Activated CD8-positive, alpha-beta memory T cell treated with anti-CD3 and anti-CD28 coated beads, Interleukin-2, amount 50 U/mL, for 4 hours (primary cell): ENCODE results near the gene BBS1.
"Not testable (repeated sequence)": the region's sequence is repeated elsewhere in the genome, so short reads cannot be mapped to it uniquely, and the experiment has no call there.

Experiments used
- DNase-seq: peaks from one replicate; pipeline ENCODE4 v3.0.0-alpha.2; 2020

Gene BBS1

DNA sequence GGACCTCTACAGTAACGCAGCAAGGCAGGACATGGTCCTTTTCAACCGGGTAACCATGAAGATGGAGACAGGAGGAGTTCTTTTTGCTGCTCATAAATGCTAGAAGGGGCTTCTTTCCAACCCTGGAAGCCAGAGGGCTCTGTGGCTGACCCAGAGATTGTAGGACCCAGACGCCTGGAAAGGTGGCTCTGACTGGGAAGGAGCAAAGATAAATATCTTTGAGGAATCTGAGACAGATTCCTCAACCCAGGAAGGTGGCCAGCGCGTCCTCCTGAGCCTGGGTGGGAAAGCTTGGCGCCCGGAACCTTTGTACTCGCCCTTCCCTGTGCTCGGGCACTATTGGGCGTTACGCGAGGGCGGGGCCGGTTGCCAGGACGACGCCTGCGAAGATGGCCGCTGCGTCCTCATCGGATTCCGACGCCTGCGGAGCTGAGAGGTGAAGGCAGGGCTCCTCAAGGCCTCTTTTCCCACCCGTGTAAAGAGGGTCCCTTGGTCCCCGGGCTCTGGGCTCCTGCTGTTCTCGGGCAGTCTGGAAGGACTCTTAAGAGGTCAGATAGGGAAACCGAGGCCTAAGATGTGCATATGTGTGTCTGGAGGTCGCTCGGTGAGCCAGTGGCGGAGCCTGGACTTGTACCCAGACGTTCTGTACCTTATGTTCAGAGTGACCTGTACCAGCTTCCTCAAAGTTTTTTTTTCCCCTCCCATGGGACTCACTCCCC, at the start of gene BBS1:
TSS of gene BBS1 (plus strand) at position 365 of the 719 bp plus-strand sequence. CDS start at position 390, 25 bp downstream.
- peak; percentile 85 for DNase-seq

DNA sequence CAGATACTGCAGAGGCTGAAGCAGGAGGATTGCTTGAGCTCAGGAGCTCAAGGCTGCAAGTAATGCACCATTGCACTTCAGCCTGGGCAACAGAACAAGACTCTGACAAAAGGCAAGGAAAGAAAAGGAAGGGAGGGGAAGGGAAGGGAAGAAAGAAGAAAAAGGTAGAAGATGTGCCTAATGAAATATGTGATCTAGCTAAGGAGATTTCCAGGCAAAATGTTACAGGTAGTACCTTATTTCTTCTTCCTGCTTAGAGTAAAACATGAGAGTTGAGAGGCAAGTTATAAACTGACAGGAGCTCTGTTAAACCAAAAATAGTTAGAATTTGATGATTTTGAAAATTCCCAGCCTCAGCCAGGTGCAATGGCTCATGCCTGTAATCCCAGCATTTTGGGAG, 48.4 kb upstream of the BBS1 start:
- DNase-seq, result no peak

GRCh38 chr11:66462911-66463310, 47.5 kb upstream of the BBS1 start:
- no peak for DNase-seq

- DNase-seq, result not testable (repeated sequence)
These were observed 46.3 kb upstream of the BBS1 start for GRCh38 chr11:66464116-66464515.

GRCh38 chr11:66464916-66465315, 45.5 kb upstream of the BBS1 start:
- no peak for DNase-seq

GRCh38 chr11:66465373-66466224, 44.8 kb upstream of the BBS1 start:
- no peak for DNase-seq

GRCh38 chr11:66466225-66467033, 44.0 kb upstream of the BBS1 start, which contains the start of gene PELI3:
TSS of gene PELI3 (plus strand) at chr11:66466905. CDS start at chr11:66468129, 1,224 bp downstream.
- peak; percentile 95 for DNase-seq

GRCh38 chr11:66467034-66467659, 43.3 kb upstream of the BBS1 start:
- no peak for DNase-seq

GRCh38 chr11:66467756-66468155, 42.7 kb upstream of the BBS1 start:
- DNase-seq, result no peak

GRCh38 chr11:66468691-66469090, 41.7 kb upstream of the BBS1 start:
- no peak for DNase-seq

DNA sequence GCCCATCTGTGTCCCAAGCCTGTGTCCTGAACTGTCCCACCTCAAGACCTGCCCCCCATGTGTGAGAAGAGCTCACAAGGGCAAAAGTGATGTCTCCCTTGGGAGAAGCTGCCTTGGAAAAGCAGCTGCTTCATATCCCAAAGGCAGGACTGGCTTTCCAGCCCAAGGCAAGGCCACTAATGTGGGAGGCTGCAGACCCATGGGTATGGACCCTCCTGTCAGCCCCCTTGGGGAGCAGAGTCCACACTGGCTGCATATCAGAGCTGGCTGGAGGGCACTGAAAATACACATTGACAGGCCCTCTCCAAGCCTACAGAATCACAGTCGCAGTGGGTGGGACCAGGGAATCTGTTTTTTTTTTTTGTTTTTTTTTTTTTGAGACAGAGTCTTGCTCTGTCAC, 41.0 kb upstream of the BBS1 start:
- no peak for DNase-seq

DNA sequence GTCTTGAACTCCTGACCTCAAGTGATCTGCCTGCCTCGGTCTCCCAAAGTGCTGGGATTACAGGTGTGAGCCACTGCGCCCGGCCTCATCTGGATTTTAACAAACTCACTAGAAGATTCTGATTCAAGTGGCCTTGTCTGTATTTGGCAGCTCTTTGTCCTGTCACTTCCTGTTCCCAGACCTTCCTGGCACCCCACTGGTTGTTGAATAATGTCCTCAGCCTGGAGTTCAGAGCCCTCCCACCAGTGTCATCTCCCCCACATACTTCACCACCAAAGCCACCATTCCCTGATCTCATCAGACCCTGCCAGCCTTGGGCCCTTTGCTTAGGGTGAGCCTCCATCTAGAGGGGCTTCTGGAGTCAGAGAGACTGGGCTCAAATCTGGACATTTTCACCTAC, 40.4 kb upstream of the BBS1 start:
- no peak for DNase-seq

GRCh38 chr11:66471142-66471541, 39.3 kb upstream of the BBS1 start:
- DNase-seq, result no peak

GRCh38 chr11:66472054-66472453, 38.4 kb upstream of the BBS1 start:
- no peak for DNase-seq

DNA sequence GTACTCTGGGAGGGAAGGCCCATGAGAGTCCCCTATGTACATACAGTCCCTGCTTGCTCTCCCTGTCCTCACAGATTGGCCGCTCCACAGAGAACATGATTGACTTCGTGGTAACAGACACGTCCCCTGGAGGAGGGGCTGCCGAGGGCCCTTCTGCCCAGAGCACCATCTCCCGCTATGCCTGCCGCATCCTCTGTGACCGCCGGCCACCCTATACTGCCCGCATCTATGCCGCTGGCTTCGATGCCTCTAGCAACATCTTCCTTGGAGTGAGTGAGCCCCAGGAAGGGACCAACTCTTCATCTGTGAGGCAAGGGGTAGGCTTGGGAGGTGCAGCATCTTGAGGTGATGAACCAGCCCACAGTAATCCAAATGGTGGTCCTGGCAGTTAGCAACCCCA, 37.3 kb upstream of the BBS1 start:
- DNase-seq, result no peak

DNA sequence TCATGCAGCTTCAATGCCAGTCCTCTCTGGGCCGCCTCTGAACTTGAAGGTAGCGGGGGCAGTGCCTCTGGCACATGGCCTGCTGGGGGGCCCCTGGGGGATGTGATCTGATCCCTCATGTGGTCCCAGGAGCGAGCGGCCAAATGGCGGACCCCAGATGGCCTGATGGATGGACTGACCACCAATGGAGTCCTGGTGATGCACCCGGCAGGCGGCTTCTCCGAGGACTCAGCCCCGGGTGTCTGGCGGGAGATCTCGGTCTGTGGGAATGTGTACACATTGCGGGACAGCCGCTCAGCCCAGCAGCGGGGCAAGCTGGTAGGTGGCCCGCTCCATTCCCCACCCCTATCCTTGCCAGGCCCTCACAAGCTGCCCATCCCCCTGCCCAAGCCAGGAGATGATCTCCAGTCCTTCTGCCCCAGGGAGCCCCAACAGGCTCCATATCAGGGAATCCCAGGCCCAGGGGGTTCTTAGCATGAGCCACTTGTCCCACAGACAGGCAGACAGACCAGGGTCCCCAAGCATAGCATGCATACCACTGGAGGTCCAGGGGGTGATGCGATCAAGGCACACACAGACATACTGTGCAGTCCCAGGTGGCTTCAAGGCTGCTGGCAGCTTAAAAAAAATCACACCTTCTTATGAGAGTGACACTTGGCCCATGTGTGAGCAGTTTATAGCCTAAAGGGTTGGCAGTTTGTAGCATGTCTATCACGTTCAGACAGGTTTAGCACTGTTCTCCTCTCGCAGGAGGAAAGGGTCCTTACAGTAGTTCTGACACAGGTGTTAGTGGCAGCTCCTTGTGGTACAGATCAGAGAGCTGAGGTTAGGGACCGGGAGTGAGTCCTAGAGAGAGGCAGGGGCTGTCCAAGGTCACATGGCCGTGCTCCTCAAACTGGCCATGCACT, 36.6 kb upstream of the BBS1 start:
- no peak for DNase-seq

GRCh38 chr11:66475349-66476172, 34.9 kb upstream of the BBS1 start:
- DNase-seq, result no peak

- no peak for DNase-seq
These were observed 34.1 kb upstream of the BBS1 start for GRCh38 chr11:66476173-66476840.

DNA sequence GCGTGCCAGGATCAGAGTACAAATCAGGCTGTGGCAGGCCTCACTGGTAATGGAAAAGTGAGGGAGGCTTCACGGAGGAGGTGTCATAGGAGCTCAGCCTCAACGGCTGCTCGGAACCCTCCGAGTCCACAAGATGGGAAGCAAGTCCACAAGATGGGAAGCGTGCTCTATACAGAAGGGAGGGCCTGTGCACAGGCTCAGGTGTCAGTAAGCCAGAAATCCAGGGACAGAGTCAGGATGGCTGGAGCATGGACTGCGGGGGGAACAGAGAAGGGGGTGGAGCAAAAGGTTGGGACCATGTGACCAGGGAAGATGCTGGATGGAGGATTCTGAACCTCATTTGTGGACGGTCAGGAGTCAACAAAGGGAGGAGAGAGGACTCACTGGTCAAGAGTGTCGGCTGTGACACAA, 33.6 kb upstream of the BBS1 start:
- DNase-seq, result no peak
